ENCODE results near the gene BPIFB2. TPM values are rescaled to one million over a fixed set of nuclear protein-coding genes. Genes with fewer than 3 reads are reported as not detected.

Gene BPIFB2
- total and polyA plus RNA-seq, 10 of the 15 experiments (the other 5 are each of a cell fraction or from before 2014, with no cell fraction given) = not detected

DNA sequence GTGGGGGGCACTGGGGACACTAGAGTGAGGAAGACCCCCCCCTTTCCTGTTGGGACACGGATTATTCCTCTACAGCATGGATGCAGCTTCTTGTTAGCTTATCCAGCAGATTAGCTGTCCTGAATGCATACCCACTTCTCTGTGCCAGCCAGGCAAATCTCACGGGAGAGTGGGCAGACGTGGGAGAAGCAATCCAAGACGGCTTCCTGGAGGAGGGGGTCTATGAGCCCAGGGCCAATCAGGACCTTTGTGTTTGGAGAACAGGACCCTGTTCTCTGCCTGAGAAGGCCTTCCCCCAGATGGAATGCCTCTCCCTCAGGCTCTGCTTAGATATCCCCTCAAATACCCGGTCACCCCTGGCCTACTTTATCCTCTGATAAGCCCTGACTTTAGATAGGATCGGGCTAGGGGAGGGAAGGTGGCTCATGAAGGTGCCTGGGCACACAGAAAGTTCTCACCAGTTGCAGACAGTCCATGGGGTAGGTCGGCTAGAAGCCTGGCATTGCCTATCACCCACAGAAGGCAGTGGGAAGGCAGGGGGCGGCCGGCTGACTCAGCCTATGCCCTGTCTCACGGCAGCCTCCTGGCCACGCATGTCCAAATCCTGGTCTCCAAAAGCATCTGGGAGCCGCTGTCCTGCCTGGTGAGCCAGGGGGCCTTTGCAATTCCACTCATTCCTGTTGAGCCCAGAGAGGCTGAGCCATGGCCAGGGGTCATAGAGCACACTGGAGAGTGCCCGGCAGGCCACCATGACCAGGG, 38.0 kb upstream of the BPIFB2 start:
- Histone ChIP-seq H3K27me3 (replicated peaks in 1 of 2; ENCODE audit: control insufficient read depth in 2 of 2, insufficient read depth in 2 of 2, low read length in 1 of 2) (no peaks in the 10 kb centered on the region), H3K79me2 (ENCODE audit: control insufficient read depth, insufficient read depth, low read length) (no peaks in the 10 kb centered on the region; the same call in 1 of the 2 replicates), H4K20me1 (ENCODE audit: control insufficient read depth, insufficient read depth) (no peaks in the 10 kb centered on the region), H3K27ac (ENCODE audit: control insufficient read depth, insufficient read depth) (no peak overlapping the region), H2AFZ (ENCODE audit: control insufficient read depth, low read depth, low read length) (no peak overlapping the region), H3K9ac (ENCODE audit: control insufficient read depth, insufficient read depth, low read length) (no peak overlapping the region), H3K36me3 (ENCODE audit: control insufficient read depth in 2 of 2, insufficient read depth in 2 of 2, low read length in 1 of 2) (no peaks in the 10 kb centered on the region), H3K4me3 (no peak overlapping the region), H3K4me1 (ENCODE audit: control insufficient read depth, insufficient read depth, low read length) (peaks cover 38% of the 10 kb centered on the region), H3K9me3 (replicated peaks; ENCODE audit: control insufficient read depth, insufficient read depth, low read length) (no peaks in the 10 kb centered on the region), H3K4me2 (ENCODE audit: control insufficient read depth, insufficient read depth) (no peak overlapping the region)
- ATAC-seq (no peak), DNase-seq (ENCODE audit: low read depth, low spot score) (no peak), FAIRE-seq (no peak)
- intact Hi-C loops (cut with micrococcal nuclease; ENCODE audit: unreplicated experiment) (no loop called here), in situ Hi-C loops (cut with MboI) (no loop called here)
- no TSS peak for BruUV-seq (replicated peaks)
- TF ChIP-seq TARDBP (IDR thresholded peaks at IDR 0.05; ENCODE audit: borderline replicate concordance) (no peak), SMARCA5 (IDR thresholded peaks at IDR 0.05) (no peak), KLF5 (IDR thresholded peaks at IDR 0.05; ENCODE audit: partially characterized antibody) (no peak), TAF1 (IDR thresholded peaks at IDR 0.05; ENCODE audit: borderline replicate concordance, low read depth, low read length) (no peak), TCF7 (IDR thresholded peaks at IDR 0.05; ENCODE audit: borderline replicate concordance) (no peak), ZNF274 (IDR thresholded peaks at IDR 0.05; ENCODE audit: insufficient read depth, insufficient read length) (no peak), FOXM1 (IDR thresholded peaks at IDR 0.05; ENCODE audit: low read depth, low read length) (no peak), CEBPB (IDR thresholded peaks at IDR 0.05; ENCODE audit: borderline replicate concordance in 1 of 2, low read depth in 2 of 2, low read length in 2 of 2) (no peak)
- TF ChIP-seq, protein P1, sequence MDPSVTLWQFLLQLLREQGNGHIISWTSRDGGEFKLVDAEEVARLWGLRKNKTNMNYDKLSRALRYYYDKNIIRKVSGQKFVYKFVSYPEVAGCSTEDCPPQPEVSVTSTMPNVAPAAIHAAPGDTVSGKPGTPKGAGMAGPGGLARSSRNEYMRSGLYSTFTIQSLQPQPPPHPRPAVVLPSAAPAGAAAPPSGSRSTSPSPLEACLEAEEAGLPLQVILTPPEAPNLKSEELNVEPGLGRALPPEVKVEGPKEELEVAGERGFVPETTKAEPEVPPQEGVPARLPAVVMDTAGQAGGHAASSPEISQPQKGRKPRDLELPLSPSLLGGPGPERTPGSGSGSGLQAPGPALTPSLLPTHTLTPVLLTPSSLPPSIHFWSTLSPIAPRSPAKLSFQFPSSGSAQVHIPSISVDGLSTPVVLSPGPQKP (IDR thresholded peaks at IDR 0.05; ENCODE audit: low read depth, low read length) = no peak
- ChIA-PET SMC1A (ENCODE audit: uncharacterized antibody, unreplicated experiment) (no interaction called here), POLR2A (interaction anchor here (0.7 kb wide), 1 partner anchor 423 kb away, joined by 3 read pairs; no protein-coding TSS in a partner anchor), RAD21 (ENCODE audit: unreplicated experiment) (interaction anchor here (0.9 kb wide), 1 partner anchor 39 kb away, joined by 3 read pairs; no protein-coding TSS in a partner anchor), CTCF (no interaction called here)
- WGBS (ENCODE audit: insufficient coverage, insufficient replicate concordance, low lambda C conversion rate, missing lambda C conversion rate) = 70% methylated on average over 13 of the region's 13 CpGs

All from GM12878 (cell line).